HG02970 (cell line): ENCODE data around the gene DMWD.
"Not testable (repeated sequence)": the region's sequence is repeated elsewhere in the genome, so short reads cannot be mapped to it uniquely, and the experiment has no call there.

Source experiments
- ATAC-seq: cut with Tn5 transposase; IDR thresholded peaks from one replicate; pipeline ENCODE4 v1.9.1; 2021; ENCODE audit warnings: mild to moderate bottlenecking, moderate library complexity, moderate number of reproducible peaks; ENCODE audit not compliant: unreplicated experiment, low FRiP score

The DMWD gene

DNA sequence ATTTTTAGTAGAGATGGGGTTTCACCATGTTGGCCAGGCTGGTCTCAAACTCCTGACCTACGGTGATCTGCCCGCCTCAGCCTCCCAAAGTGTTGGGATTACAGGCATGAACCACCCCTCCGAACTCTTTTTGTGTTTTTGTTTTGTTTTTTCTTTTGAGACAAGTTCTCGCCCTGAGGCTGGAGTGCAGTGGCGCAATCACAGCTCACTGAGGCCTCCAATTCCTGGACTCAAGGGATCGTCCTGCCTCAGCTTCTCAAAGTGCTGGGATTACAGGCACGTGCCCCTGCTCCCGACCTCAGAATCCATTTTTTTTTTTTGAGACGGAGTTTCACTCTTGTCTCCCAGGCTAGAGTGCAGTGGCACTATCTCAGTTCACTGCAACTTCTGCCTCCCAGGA lies 35.0 kb downstream of the DMWD start:
- no peak for ATAC-seq

DNA sequence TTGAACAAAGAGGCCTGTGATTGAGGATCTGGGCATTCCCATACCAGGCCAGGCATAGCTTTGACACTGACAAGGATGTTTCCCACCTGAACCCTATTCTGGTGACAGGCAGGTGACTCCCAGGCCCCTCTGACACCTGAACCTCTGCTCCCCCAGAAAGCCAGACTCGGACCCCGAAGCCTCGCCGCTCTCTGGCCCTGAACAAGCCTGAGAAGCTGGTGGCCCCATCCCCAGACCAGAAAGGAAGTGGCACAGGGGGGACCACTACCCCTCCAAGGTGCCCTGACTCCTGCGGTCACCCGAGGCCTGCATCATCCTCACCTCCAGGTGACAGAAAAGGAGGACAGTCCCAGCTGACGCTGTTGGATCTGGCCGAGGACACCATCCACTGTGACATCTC lies 38.3 kb downstream of the DMWD start:
- no peak for ATAC-seq

- no peak for ATAC-seq
Observed at GRCh38 chr19:45753548-45753947, 39.1 kb downstream of the DMWD start.

DNA sequence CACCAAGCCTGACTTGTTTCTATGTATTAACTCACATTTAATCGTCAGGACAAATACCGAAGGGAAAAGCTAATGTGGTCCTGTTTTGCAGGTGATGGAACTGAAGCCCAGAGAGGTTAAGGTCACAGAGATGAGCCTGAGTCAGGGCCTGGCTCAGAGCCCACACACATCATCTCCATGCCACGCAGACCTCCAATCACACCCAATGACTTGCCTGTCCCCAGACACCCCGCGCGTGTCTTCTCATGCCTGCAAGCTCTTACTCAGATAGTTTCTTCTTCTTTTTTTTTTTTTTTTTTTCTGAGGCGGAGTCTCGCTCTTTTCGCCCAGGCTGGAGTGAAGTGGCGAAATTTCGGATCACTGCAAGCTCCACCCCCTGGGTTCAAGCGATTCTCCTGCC lies 40.0 kb downstream of the DMWD start:
- ATAC-seq: no peak

DNA sequence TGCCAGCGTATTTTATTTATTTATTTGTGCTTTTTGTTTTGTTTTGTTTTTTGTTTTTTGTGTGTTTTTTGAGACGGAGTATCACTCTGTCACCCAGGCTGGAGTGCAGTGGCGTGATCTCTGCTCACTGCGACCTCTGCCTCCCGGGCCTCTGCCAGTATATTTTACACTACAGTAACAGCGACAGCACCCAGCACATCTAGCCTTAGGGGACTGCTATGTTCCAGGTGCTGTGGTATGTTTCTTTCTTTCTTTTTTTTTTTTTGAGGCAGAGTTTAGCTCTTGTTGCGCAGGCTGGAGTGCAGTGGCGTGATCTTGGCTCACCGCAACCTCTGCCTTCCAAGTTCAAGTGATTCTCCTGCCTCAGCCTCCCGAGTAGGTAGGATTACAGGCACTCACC lies 41.2 kb downstream of the DMWD start:
- ATAC-seq: not testable (repeated sequence)

- no peak for ATAC-seq
Observed at GRCh38 chr19:45747513-45747912, 45.1 kb downstream of the DMWD start.

DNA sequence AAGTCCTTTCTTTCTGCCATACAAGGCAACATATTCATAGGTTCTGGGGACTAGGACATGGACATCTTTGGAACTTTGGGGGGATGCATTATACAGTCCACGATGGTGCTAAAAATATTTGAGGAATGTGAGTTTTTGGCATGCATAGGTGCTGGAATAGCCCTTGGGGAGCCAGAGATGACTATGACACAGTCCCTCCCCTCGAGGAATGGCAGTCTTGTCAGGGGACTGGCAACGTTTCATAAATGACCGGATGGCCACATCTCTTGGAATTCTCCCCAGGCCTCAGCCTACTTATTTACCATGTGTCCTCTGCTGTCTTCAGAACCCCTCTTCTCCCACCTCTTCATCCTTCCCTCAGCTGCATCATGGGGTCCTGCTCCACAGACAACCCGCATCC lies 45.8 kb downstream of the DMWD start:
- no peak for ATAC-seq

- ATAC-seq: no peak
Observed at GRCh38 chr19:45745606-45746005, 47.0 kb downstream of the DMWD start.

GRCh38 chr19:45742969-45743368 lies 49.7 kb downstream of the DMWD start:
- no peak for ATAC-seq

DNA sequence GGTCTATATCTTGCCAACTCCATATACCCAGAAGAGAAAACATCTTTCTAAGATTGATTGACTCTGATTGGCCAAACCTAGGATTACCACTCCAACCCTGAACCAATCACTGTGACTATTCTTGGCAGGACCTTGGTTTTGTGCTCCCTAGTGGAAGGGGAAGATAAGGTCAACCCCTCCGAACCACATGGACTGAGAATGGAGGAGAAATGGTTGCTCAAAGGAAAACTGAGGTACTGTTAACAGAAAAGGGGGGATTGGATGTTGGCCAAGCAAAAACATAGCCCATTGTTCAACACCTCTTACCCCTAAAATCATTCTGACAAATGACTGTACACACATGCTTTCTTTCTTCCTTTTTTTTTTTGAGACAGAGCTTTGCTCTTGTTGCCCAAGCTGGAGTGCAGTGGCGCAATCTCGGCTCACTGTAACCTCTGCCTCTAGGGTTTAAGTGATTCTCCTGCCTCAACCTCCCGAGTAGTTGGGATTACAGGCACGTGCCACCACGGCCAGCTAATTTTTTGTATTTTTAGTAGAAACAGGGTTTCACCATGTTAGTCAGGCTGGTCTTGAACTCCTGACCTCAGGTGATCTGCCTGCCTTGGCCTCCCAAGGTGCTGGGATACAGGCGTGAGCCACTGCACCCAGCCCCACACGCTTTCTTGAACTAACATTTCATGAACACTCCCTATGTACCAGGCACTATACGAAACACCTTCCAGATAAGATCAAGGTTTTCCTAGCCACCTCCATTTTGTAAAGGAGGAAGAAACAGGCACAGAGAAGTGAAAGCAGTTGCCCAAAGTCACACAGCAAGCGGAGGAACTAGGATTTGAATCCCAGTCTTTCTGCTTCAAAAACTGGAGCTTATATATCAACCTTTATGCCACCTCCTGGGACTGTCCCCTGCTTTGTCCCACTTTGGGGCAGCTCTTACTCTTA lies 52.9 kb downstream of the DMWD start:
- ATAC-seq: no peak

GRCh38 chr19:45733160-45733810 lies 59.4 kb downstream of the DMWD start, which contains the start of gene MEIOSIN:
Gene MEIOSIN, plus strand, starts transcription at chr19:45733439. Its CDS starts 1,938 bp downstream, at chr19:45735377.
- ATAC-seq: no peak
